Gastroesophageal sphincter (tissue), 3 donors: ENCODE measurements around the gene SPAAR.

Source experiments
- CTCF ChIP-seq, 4 experiments: fragments of 200-600 bp in 2 of 4; fragments of 450-650 bp in 2 of 4; sonication (generic) in 1 of 4; IDR thresholded peaks; one replicate each; pipeline ENCODE4 v1.5.1; 2017 to 2019; ENCODE audit warnings: antibody characterized with exemption in 4 of 4, mild to moderate bottlenecking in 2 of 4, moderate library complexity in 2 of 4
- EP300 ChIP-seq: sonication (generic); formaldehyde crosslinking; IDR thresholded peaks from one replicate; pipeline ENCODE4 v1.6.1; 2017; ENCODE audit warnings: antibody characterized with exemption, mild to moderate bottlenecking
- POLR2A ChIP-seq, 2 donors: fragments of 450-650 bp; IDR thresholded peaks; one replicate each; pipeline ENCODE4 v1.6.1; 2017; ENCODE audit warnings: antibody characterized with exemption in 2 of 2, mild to moderate bottlenecking in 2 of 2, moderate library complexity in 1 of 2

- TF ChIP-seq CTCF (IDR thresholded peaks at IDR 0.05), result no peak
- TF ChIP-seq POLR2A (IDR thresholded peaks at IDR 0.05), result no peak
- no peak for TF ChIP-seq EP300
Measured at GRCh38 chr9:35933550-35934067, 24.3 kb downstream of the SPAAR start.
